Skin of body (tissue), 2 donors: ENCODE results near the gene PLCH2. TPM values are rescaled to one million over a fixed set of nuclear protein-coding genes. Genes with fewer than 3 reads are reported as not detected.

Source experiments
- DNase-seq: peaks from one replicate; lab custom pipeline; 2025; lab: John Stamatoyannopoulos, UW
- total RNA-seq: library from RNA; depleted of rRNA; stranded (reverse); fragments of >200 nt; gene quantifications from one replicate; pipeline ENCODE4 v1.2.3, GENCODE V29; 2014

PLCH2 gene
- total RNA-seq, 1 donor from 2014 or later, result 15.3 TPM

DNA sequence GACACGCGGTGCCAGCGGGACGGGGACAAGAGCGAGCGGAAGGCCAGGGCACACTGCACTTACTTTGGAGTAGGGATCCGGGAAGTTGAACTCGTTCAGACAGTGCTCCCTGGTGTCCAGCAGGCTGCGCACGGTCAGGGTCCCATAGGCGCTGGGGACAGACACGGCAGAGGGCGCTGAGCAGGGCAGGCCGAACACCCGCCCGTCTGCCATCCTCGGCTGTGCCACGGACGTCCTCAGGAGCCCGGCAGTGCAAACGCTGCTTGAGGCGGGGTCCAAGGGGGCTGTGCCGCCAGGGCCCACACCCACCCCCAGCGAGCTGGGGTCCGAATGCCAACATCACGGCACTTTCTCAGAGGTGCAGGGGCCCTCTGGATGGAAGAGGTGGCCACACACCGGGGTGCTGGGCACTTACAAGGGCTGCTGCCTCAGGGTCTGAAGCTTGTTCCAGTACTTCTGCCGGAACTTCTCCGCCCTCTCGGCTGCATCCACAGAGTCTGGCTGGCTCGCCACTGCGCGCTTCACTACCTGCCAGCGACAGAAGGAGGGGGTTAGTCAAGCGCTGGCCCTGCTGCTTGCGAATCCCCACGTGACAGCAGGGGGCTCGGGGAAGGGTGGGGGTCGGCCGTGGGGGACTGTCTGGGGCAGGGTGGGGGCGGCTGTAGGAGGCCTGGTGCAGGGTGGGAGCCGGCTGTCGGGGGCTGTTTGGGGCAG lies 38.0 kb downstream of the PLCH2 start:
- no peak for DNase-seq

DNA sequence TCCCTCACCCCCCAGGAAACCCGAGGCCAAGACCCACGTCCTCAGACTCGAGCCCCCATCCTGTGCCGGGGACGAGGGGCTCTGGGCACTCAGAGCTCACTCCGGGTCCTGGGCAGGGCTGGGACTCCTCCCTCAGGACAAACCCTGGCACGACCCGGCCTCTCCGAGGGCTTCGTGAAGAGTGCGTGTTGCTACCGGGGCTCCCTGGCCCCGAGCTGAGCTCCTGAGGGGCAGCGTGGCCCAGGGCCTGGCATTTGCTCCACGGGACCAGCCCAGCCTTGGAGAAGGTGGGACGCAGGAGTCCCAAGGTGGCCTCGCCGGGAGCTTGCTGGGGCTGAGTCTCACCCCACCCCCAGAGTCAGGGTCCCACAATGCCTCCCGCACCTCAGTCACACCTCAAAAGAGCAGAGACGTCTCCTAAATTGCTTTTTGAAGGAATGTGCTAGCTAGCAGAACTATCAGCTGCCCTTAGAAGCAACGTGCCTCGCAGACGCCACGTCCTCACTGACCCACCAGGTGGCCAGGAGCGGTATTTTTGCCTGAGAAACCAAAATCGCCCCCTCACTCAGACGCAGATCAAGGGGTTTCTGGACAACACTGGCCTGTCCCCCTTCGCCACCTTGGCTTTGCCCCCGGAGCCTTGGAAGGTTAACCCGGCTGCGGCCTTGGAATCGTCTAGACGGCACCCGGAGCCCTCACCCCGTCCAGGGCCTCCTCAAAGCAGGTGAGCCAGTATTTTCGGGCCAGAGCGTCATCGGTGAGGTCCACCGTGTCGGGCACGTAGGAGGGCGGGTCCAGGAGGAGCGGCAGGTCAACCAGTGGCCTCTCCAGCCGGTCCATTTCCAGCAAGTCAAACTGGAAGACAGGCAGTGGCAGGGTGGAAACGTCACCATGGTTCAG lies 39.0 kb downstream of the PLCH2 start:
- no peak for DNase-seq

DNA sequence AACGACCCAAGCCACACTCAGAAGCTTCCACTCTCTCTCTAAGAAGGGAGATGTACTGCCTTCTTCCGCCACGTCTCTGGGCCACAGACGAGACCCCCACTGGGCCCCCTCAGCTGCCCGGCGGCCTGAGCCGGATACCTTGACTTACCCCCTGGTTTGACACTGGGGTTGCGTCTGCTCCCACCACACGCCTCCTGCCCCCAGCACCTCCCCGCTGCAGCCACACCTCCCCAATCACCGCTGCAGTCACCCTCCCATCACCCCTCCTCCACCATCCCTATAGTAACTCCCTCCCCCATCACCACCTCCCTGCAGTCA lies 39.6 kb downstream of the PLCH2 start:
- no peak for DNase-seq

DNA sequence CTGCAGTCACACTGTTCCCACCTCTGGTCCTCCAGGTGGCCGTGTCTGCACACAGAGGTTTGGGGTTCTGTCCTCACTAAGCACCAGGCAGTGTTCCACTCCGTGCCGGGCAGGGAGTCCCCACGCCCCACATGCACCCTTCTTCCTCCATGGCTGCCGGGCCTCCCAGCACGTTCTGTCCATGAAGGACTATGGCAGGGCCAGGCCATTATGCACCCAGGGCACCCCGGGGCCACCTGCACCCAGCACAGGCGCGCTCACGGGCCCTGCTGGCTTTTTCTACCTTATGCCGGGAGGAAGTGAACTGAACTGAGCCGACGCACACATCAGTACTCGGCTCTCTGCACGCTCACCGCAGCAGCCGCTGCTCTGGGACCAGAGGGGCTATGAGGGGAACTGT lies 40.0 kb downstream of the PLCH2 start:
- no peak for DNase-seq

DNA sequence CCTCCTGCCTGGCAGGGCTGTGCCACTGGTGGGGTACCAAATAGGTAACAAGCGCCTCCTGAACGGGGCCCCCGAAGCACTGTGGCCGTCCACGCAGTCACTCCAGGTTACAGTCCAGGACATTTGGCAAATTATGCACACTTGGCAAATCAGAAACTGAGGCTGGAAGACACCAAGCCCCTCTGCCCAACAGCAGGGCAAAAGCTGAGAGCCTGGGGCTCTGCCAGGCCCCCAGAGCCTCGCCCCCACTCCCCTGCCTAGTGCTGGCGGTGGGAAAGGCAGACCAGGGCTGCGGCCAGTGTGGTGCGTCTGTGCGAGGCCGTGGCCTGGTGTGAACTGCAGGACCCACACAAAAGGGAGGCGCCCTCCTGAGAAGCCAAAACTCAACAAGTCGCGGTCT lies 40.9 kb downstream of the PLCH2 start:
- DNase-seq, result no peak

DNA sequence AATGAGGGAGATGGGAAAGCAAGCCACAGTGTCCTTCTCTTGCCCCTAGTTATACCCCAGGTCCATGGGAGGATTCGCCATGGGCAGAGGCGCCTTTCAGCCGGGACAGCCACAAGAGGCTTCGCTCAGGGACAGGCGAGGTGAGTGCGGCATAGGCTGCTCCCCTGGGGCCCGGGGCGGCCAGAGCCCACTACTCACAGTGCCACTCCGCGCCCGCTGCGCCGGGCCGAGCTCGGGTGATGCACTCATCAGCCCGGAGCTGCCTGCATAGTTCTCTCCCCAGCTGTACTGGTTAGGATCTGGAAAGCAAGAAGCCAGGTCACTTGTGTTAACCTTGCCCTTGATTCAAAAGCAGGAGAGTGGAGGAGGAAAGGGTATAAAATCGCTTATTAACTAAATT lies 41.9 kb downstream of the PLCH2 start:
- no peak for DNase-seq

DNA sequence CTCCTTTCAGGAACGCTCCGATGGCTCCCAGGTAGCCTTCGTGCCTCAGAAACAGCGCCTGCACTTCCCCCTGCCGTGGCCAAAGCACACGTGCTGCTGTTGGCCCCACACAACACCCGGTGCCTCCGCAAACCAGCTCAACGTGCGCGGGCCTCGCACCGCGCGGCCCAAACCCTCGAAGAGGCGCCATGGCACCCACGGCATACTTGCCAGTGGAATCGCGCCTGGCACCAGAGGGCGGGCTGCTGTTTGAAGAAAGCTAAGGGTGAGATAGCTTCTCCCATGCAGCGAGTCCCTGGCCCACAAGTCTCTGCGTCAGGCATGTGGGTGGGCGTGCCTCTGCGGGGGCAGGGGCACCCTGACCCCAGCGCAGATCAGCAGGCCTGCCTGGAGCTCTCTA lies 42.4 kb downstream of the PLCH2 start:
- no peak for DNase-seq

DNA sequence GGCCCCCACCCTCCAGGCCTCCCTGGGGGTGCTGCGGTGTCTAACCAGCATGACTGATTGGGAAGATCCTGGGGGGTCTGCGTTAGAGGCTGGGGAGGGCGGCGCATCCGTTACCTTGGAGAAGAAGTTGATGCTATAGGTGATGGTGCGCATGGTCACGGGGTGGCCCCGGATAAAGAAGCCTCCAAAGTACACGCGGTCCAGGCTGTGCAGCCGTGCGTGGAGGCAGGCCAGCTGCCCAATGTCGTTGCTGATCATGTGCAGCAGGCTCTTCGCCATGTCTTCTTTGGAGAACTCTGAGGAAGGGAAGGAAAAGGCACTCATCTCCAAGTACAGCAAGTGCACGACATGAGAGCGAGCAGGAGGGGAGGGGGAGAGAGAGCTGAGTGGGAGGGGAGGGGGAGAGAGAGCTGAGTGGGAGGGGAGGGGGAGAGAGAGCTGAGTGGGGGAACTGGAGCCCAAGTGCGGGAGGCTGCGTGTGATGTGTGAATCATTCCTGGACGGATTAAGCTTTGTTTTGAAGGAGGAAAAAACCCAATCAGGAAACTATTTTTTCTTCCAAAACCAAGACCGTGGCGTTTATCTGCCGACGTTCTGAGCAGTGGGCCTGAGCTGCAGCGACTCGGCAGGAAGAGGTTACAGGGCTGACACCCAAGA lies 43.1 kb downstream of the PLCH2 start:
- DNase-seq, result no peak

DNA sequence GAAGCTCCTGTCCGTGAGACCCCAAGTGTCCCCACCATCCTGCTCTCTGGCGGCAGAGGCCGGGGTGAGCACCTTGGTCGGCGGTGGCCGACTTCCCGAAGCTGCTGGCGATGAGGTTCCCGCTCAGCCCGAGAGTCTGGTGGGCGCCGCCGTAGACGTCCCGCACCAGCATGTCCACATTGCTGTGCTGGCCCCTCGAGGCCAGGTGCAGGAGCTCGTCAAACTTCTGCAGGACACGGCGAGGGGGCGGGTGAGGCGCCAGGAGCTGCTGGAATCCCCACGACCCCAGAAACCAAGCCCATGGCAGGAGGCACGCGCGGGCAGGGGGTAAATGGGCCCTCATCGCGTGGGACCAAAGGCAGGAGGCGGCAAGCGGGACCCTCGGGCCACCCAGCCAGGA lies 43.6 kb downstream of the PLCH2 start:
- no peak for DNase-seq

DNA sequence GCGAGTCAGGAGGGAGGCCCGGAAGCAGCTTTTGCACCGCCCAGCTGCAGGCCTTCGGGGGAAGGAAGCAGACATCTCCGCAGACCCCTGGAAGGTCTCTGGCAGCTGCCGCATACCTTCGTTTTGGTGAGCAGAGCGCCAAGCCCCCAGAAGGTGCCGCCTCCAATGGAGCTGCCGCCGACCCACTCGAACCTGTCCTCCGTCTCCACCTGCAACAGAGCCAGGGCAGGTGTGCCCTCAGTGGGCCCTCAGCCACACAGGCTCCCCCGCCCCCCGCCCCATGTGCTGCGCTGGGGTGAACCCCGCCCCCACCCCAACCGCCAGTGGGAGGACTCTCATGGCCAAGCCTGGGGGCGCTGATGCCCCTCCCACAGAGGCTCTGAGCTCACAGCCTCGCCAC lies 44.1 kb downstream of the PLCH2 start:
- DNase-seq, result no peak

DNA sequence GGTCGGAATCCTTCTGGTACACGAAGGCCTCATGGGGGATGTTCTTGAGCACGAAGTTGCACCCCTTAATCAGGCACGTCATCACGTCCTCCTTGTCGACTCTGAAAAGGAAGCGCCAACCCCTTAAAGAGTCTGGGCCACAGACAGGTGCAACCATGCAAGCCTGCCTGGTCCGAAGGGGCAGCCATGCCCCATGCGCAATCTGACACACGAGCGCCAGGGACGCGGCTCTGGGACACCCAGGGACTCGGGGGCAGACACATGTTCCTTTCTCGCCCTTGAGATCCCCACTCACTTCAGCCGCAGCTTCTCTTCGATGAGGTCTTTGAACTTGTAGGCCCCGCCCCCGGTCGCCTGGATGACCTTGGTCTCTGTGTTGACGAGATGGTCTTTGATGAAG lies 44.7 kb downstream of the PLCH2 start:
- DNase-seq, result no peak

DNA sequence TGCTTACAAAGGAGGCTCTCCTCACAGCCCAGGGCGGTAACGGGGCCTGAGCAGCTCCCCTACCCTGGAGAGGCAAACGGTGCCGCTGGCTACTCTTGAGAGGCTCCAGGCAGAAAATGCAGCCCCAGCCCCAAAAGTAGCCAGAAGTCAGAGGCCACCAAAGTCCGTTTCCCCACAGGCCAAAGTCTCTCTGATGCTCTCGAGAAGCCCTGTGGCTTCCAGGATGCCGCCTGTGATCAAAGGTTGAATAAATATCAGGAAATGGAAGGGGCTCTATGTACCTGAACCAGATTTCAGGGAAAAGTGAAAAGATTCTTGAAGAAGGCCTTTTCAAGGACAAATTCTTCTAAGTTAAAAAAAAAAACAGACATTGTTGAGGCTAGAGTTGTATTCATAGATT lies 46.1 kb downstream of the PLCH2 start:
- no peak for DNase-seq

DNA sequence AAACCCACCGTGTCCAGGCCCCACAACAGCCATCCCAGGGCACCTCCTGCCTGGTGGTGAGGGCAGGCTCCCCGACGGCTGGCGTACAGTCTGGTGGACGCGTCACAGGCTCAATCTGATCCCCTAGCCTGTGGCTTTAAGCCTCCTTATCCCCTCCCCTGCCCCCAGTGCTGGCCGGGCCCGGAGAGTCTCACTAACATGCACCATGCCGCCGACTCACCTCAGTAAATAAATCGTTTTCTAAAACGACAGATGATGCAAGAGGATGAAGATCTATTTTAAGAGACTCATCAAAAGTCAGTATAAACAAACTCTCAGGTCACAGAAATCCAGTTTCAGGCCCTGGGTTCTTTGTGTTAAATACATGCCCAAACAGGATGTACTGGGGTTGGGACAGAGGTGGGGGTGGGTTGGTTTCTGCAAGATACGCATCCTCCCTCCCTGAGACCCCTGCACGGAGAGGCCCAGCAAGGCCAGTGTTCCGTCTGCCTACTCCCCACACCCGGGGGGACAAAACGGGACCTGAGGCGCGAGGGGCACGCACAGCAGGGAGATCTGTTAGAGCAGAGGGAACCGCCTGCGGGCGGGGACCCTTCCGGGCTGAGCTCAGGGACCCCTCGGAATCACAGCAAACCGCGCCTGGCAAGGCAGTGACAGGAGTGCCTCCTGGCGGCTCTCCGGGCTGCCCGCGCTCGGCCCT lies 47.3 kb downstream of the PLCH2 start:
- DNase-seq, result no peak

DNA sequence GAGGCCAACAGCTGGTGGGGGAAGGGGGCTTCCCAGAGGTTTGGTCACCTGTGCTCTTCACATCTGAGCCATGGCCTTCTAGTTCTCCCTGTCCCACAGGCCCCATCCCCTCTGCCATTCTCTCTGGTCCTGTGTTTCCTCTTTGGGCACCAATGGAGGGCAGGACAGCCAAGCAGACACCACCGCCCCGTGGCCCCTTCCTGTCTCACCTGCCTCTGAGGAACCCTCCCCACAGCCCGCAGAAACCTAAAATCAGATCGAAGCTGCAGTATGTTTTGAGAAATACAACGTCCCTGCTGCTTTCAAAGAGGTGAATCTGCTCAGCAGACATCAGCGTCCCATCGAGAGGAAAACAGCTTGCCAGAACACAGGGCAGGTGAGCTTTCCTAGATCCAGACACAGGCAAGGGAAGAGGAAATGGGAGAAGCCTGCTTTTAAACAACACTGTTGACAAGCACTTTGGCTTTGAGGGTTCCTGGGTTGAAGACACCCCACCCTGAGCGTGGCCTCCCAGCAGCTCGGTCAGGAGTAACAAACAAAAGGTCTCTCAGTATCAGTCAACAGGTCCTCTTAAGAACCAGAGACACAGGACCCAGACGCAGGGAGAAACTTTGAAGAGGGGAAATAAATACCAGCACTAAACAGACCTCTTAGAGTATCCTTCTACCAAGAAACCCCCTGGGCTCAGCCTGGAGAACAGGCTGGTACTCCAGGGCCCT lies 48.0 kb downstream of the PLCH2 start:
- no peak for DNase-seq

DNA sequence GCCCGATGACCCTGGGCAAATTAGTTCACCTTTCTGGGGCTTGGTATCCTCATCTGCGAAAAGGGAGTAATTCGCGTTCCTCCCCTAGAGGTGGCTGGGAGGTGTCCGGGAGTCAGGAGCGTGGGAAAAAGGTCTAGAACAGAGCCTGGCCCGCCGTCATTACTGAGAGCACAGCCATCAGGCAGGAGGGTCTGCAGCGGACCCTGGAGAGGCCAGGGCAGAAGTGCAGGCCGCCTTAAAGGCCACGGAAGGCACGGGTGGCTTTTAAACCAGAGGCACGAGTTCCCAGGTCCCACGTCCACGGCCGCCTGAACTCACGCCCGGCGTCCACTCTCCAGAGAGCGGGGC lies 49.5 kb downstream of the PLCH2 start:
- no peak for DNase-seq

DNA sequence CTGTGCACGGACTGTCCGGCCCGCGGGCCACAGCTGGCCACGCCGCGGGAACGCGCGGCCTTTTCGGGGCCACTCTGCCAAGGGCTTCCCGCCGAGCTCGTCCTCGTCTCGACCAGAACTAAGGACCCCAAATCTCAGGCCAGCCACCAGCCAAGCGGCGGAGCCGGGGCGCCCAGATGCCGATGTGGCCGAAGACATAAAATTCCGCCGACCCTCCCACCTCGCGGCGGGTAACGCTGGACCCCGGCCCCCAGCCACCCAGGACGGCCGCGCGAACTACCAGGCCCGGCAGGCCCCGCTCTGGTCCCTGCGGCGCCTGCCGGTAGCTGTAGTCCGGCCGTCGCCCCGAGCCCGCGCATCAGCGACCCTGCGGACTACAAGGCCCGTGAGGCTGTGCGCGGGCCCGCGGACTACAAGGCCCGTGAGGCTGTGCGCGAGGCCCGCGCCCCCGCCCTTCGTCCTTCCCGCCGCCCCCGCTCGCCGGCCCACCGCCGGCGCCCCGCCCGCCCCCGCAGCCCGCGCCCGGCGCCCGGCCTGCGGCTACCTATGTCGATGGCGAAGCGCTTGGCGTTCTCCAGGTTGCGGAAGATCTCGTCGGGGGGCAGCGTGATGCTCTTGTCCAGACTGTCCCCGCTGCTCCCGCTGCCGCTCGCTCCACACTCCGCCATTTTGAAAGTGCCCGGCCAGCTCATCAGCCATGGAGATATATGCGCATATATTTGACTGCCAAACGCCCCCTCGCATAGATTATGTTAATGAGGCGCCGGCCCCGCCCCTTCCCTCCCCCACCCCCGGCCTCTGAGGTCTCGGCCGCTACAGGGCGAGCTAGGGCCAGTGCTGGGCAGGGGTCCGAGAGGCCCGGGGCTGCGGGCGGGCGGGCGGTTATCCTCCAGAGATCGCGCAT lies 50.1 kb downstream of the PLCH2 start, which contains the start of gene PANK4:
TSS of gene PANK4 (minus strand) at position 677 of the 904 bp plus-strand sequence. CDS start at position 668, 9 bp downstream.
- peak; percentile 93 for DNase-seq

DNA sequence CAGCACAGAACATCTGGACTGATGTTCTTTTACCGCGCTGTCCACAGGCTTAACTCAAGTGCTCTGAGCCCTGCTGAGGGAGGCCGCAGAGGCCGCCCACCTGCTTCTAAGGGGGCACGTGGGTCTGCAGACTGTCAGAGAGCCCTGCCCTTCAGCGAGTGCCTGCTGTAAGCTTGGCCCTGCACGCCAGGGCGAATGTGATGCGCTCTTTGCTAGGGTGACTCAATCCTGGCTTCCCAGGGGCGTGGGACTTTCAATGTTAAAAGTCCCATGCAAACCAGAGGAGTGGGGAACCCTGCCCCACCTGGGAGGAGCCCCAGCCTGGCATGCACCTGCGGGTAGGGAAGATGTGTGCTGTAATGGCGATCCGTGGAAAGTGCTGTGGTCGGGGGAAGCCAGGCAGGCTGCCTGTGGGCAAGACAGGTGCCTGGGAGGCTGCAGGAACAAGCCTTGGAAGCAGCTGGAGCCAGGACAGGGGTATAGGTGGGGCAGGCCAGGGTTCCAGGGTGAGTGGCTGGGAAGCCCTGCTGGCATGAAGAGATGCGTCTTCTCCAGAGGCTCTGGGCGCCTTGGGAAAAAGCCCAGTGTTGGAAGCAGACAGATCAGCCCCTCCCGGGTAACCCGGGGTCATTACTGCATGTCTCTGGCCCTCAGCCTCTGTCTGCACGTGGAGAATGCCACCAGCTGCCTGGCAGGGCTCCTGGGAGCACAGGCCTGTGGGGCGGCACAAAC lies 50.9 kb downstream of the PLCH2 start:
- peak; percentile 52 for DNase-seq

DNA sequence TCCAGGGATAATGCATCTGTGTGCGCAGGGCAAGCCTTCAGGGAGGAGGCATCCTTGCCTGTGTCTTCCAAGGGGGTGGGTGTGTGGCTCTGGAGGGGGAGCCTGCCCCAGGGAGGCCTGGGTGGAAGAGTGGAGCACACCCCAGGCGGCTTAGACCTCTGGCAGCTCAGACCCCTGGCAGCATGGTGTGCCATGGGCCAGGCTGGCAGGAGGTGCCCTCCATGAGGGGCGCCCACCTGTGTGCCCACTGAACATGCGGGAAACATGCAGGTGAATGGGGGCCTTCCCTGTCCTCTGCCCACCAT lies 51.4 kb downstream of the PLCH2 start:
- no peak for DNase-seq

DNA sequence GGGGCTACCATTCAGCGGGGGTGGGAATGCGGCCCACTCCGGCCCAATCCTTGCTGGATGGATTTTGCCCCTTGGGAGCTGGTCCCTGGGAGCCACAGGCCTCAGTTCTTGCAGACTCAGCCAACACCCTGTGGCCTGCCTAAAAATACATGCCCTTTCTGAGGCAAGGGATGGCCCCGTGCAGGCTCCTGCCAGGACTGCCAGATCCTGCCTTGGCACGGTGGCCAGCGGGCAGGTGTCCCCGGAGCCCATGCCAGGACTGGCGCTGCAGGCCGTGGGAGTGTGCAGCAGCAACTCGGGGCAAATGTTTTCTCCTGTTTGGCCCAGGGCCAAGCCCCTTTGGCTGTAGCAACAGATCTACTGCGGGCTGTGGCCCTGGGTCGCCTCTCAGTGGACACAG lies 51.9 kb downstream of the PLCH2 start:
- no peak for DNase-seq

DNA sequence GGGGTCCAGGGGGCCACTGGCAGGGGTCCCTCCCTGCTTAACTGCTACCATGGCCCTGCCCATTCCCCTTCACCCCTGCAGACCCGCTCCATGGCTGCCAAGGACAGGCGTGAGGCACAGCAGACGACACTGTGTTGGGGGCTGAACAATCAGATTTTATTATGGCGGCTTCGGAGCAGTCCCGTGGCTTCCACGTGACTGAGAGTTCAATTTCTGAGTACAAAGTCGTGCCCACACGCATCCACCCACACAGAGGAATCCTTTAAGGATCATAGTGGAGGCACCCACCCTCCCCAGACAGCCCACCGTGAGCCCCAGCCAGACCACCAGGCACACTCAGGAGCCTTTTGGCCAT lies 52.5 kb downstream of the PLCH2 start:
- DNase-seq, result no peak
